NB4 (cell line): Measurements from ENCODE around the gene NACC2.

ENCODE experiments used
- CTCF ChIP-seq: IDR thresholded peaks from one replicate; pipeline ENCODE4 v1.5.1; 2012; ENCODE audit warnings: low read depth, low read length
- TF ChIP-seq, protein P1 (sequence below): IDR thresholded peaks from 2 replicates; pipeline ENCODE4 v1.6.1; 2011; ENCODE audit warnings: low read depth, low read length

DNA sequence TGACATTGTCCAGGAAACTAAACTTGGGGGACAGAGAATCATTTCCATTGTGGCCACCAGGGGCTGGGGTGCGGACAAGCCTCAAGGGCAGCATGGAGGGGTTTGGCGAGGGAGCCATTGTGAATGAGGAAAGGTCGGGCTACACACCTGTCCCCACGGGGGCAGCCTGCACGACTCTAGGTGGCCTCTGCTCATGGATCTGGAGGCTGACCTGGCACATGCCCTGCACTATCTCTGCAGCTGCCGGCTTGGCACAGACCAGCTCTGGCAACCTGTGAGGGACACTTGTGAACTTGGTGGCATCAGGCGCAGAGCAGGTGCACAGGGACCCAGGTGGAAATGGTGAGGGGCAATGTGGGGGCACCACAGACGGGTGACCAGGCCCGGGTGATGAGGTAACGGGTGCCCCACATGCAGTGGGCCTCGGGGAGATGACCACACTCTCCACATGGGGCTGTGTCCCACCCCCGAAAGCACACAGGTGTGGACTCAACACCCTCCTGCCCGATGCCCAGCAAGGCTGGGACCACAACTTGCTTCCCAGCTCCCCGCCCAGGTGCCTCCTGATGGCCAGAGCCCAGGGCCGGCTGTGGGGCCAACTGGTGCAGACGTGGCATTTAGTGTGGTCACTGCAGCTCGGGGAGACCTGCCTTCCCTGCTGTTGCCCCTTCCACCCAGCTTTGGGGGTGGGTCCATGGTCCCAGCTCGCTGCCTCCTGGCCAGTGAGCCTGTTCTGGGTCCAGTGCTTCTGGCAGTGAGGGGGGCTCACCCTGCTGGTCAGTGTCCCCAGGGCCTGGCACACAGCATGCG, 73.0 kb downstream of the NACC2 start:
- no peak for TF ChIP-seq CTCF
- TF ChIP-seq, protein P1, sequence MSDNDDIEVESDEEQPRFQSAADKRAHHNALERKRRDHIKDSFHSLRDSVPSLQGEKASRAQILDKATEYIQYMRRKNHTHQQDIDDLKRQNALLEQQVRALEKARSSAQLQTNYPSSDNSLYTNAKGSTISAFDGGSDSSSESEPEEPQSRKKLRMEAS, result no peak
